HepG2 (cell line): ENCODE results near the gene OAT. TPM values are rescaled to one million over a fixed set of nuclear protein-coding genes. Genes with fewer than 3 reads are reported as not detected.
A peak's percentile ranks its signal among the peaks of the same experiment; 100 is the strongest.

ENCODE experiments used
- ATAC-seq: fragments of 200-7000 bp; cut with Tn5 transposase; 3 replicates; pipeline ENCODE4 v1.9.1; 2020; ENCODE audit warnings: mild to moderate bottlenecking, moderate library complexity
- BruUV-seq: library from RNA; stranded (reverse); fragments of 400-500 nt; replicated peaks from 2 replicates; lab custom pipeline; 2021; lab: Mats Ljungman, UMichigan
- CTCF ChIA-PET: fragments of 300-600 bp; formaldehyde crosslinking; extraction: SDS; loops from one replicate; lab custom pipeline; 2021; ENCODE audit warnings: low total read pairs, inconsistent platforms, low intra/inter-chr PET ratio; lab: Yijun Ruan, JAX
- POLR2A ChIA-PET: fragments of 350-600 bp; sonication (Branson Sonifier 250); formaldehyde crosslinking; loops from one replicate; lab custom pipeline; 2020; ENCODE audit warnings: antibody characterized with exemption, inconsistent platforms; lab: Yijun Ruan, JAX
- DNase-seq: peaks from one replicate; pipeline ENCODE4 v3.0.0-alpha.2; 2015; ENCODE audit warnings: low spot score
- FAIRE-seq: peaks from 3 replicates; lab custom pipeline; 2011; peaks lifted over from hg19 to GRCh38; lab: Jason Lieb, UNC
- H2AFZ ChIP-seq: one replicate; pipeline ENCODE4 v1.6.1; 2011; ENCODE audit warnings: low read length, inconsistent platforms
- H3K27ac ChIP-seq: fragments of 300-600 bp; 3 replicates; pipeline ENCODE4 v1.8.0; 2011; ENCODE audit warnings: mixed run types, mild to moderate bottlenecking, mixed read lengths, low read length, inconsistent platforms; ENCODE audit not compliant: insufficient read depth; ENCODE audit errors: extremely low read length
- H3K27me3 ChIP-seq, 2 experiments: fragments of 200-600 bp in 1 of 2; 2 replicates in 1 of 2; 3 replicates in 1 of 2; pipeline versions ENCODE4 v1.6.0 to v1.8.0; 2011; ENCODE audit warnings: low read length in 2 of 2, mild to moderate bottlenecking in 2 of 2, moderate library complexity in 2 of 2, inconsistent platforms in 1 of 2; ENCODE audit not compliant: insufficient read depth in 2 of 2, control insufficient read depth in 1 of 2
- H3K36me3 ChIP-seq, 2 experiments: fragments of 200-600 bp in 1 of 2; replicated peaks in 1 of 2; 2 replicates in 1 of 2; 3 replicates in 1 of 2; pipeline versions ENCODE4 v1.5.1 to v1.8.0; 2011; ENCODE audit warnings: low read length in 2 of 2, inconsistent platforms in 1 of 2; ENCODE audit not compliant: insufficient read depth in 2 of 2, control insufficient read depth in 1 of 2
- H3K4me1 ChIP-seq: 2 replicates; pipeline ENCODE4 v1.5.1; 2012; ENCODE audit warnings: low read length, inconsistent platforms; ENCODE audit not compliant: insufficient read depth
- H3K4me2 ChIP-seq: 2 replicates; pipeline ENCODE4 v1.6.0; 2011; ENCODE audit warnings: low read depth, low read length, inconsistent platforms
- H3K4me3 ChIP-seq, 3 experiments: fragments of 200-600 bp in 1 of 3; sonication (generic), shearing (Covaris generic) in 1 of 3; replicated peaks in 1 of 3; 2 replicates each; pipeline ENCODE4 v1.5.1; 2011 to 2016; ENCODE audit warnings: low read length in 3 of 3, inconsistent platforms in 2 of 3, low read depth in 2 of 3, mild to moderate bottlenecking in 2 of 3, control low read depth in 1 of 3, mixed read lengths in 1 of 3; ENCODE audit not compliant: insufficient read depth in 1 of 3
- H3K79me2 ChIP-seq: one replicate; pipeline ENCODE4 v1.6.1; 2011; ENCODE audit warnings: low read length, inconsistent platforms; ENCODE audit not compliant: insufficient read depth
- H3K9ac ChIP-seq: 2 replicates; pipeline ENCODE4 v1.6.0; 2011; ENCODE audit warnings: mild to moderate bottlenecking, low read depth, low read length, inconsistent platforms; ENCODE audit not compliant: insufficient read depth
- H3K9me3 ChIP-seq: 2 replicates; pipeline ENCODE4 v1.5.1; 2012; ENCODE audit warnings: mild to moderate bottlenecking, low read length
- H4K20me1 ChIP-seq: 2 replicates; pipeline ENCODE4 v1.6.0; 2011; ENCODE audit warnings: inconsistent platforms, mild to moderate bottlenecking, low read length, moderate library complexity; ENCODE audit not compliant: insufficient read depth
- IRF1 ChIP-seq: sonication (generic); formaldehyde crosslinking; IDR thresholded peaks from 2 replicates; pipeline ENCODE4 v1.4.0; 2020; ENCODE audit warnings: low read depth, mild to moderate bottlenecking, missing genetic modification reagents
- KLF16 ChIP-seq, 2 experiments: sonication (generic) in 1 of 2; formaldehyde crosslinking in 1 of 2; IDR thresholded peaks; 2 replicates each; pipeline versions ENCODE4 v1.6.1 to v1.8.0; 2016 to 2023; ENCODE audit warnings: missing genetic modification reagents in 2 of 2, missing compliant biosample characterization in 1 of 2
- KLF6 ChIP-seq: IDR thresholded peaks from 2 replicates; pipeline ENCODE4 v1.8.0; 2016; ENCODE audit warnings: missing biosample characterization, missing genetic modification reagents
- PRPF4 ChIP-seq: fragments of 200-400 bp; formaldehyde crosslinking; IDR thresholded peaks from 2 replicates; pipeline ENCODE4 v1.6.1; 2016; ENCODE audit warnings: low read length, low read depth; ENCODE audit not compliant: poor library complexity, severe bottlenecking
- SALL1 ChIP-seq: sonication (generic); formaldehyde crosslinking; IDR thresholded peaks from 2 replicates; pipeline ENCODE4 v1.8.0; 2022; ENCODE audit warnings: mild to moderate bottlenecking, missing genetic modification reagents
- SMARCE1 ChIP-seq: fragments of 450-650 bp; IDR thresholded peaks from 2 replicates; pipeline ENCODE4 v1.6.1; 2017; ENCODE audit warnings: borderline replicate concordance
- ZFP91 ChIP-seq: sonication (generic); formaldehyde crosslinking; IDR thresholded peaks from 2 replicates; pipeline ENCODE4 v1.9.0; 2022; ENCODE audit warnings: missing genetic modification reagents, mild to moderate bottlenecking, borderline replicate concordance
- ZNF143 ChIP-seq: sonication (generic); formaldehyde crosslinking; IDR thresholded peaks from 2 replicates; pipeline ENCODE4 v1.4.0; 2020; ENCODE audit warnings: missing genetic modification reagents
- ZNF629 ChIP-seq: sonication (generic); formaldehyde crosslinking; conservative IDR thresholded peaks from 2 replicates; pipeline ENCODE4 v1.5.0; 2020; ENCODE audit warnings: missing genetic modification reagents
- ZNF768 ChIP-seq: sonication (generic); formaldehyde crosslinking; IDR thresholded peaks from 2 replicates; pipeline ENCODE4 v1.4.0; 2020; ENCODE audit warnings: missing genetic modification reagents
- WGBS: methylation state at CpG from one replicate; pipeline ENCODE4 v1.1.6; 2017; ENCODE audit warnings: low lambda C conversion rate; 5-methylcytosine and 5-hydroxymethylcytosine counted together
- in situ Hi-C: cut with HindIII; loops from 2 replicates; pipeline ENCODE4 v1.10.0; 2017; ENCODE audit warnings: low pct_unique_long_range_greater_than_20kb; ENCODE audit not compliant: extremely low pct_ligation_motif_present
- intact Hi-C: fragments of 100-400 bp; cut with micrococcal nuclease; formaldehyde crosslinking; loops from one replicate; pipeline ENCODE4 v1.10.0; 2022; ENCODE audit not compliant: unreplicated experiment
- polyA plus RNA-seq, 8 experiments: library from polyadenylated mRNA; depleted of rRNA in 3 of 8; stranded (reverse) in 7 of 8; unstranded in 1 of 8; fragments of >200 nt; fragmentation: Illumina TruSeq in 4 of 8; extraction: Trizol in 4 of 8; gene quantifications; 2 replicates each; pipeline versions ENCODE4 v1.2.1 to v1.2.3, GENCODE V29; 2011 to 2016; ENCODE audit warnings: low read depth in 4 of 8, missing spikeins in 1 of 8, mixed read lengths in 1 of 8; ENCODE audit not compliant: insufficient read depth in 1 of 8
- total RNA-seq, 5 experiments: library from RNA; depleted of rRNA; stranded (reverse); fragments of >200 nt; fragmentation: Illumina TruSeq; extraction: Trizol; gene quantifications; 2 replicates each; pipeline ENCODE4 v1.2.3, GENCODE V29; 2016; ENCODE audit warnings: low read depth in 1 of 5

Gene OAT
- total and polyA plus RNA-seq, 2 of the 13 experiments (the other 11 are each of a cell fraction or from before 2014, with no cell fraction given) = 87.8 to 96.7 TPM

- no peak for ATAC-seq
- FAIRE-seq = no peak
- intact Hi-C loops (no loop called here), in situ Hi-C loops (no loop called here)
- Histone ChIP-seq H4K20me1 (no peaks in the 10 kb centered on the region), H3K9me3 (no peaks in the 10 kb centered on the region), H3K4me2 (no peak overlapping the region), H3K9ac (no peak overlapping the region), H3K79me2 (no peaks in the 10 kb centered on the region), H3K36me3 (no peaks in the 10 kb centered on the region), H3K27me3 (peaks cover 4 to 7% of the 10 kb centered on the region in 2 experiments; a peak in 4 of 5 replicates), H2AFZ (no peak overlapping the region), H3K4me3 (no peak overlapping the region), H3K4me1 (peaks cover 18% of the 10 kb centered on the region), H3K27ac (no peak overlapping the region)
- POLR2A ChIA-PET = no interaction called here
- no TSS peak for BruUV-seq
- CTCF ChIA-PET = no interaction called here
- TF ChIP-seq SMARCE1 (no peak), IRF1 (CRISPR knock-in tag) (no peak), ZNF768 (CRISPR knock-in tag) (0 out of 2 replicates have a peak, but pooled peaks have one; percentile 30)
- no peak for DNase-seq
- 58% methylated on average over 11 of the region's 13 CpGs for WGBS
These were observed 61.8 kb downstream of the OAT start for GRCh38 chr10:124356701-124357560.

GRCh38 chr10:124354411-124355382, 64.0 kb downstream of the OAT start:
- no peak overlapping the region for H2AFZ ChIP-seq
- ATAC-seq (peak; percentile 99), DNase-seq (peak; percentile 75), FAIRE-seq (peak; percentile 56)
- H3K27me3 ChIP-seq = peaks cover 4 to 10% of the 10 kb centered on the region in 2 experiments; a peak in 4 of 5 replicates
- ChIA-PET POLR2A (no interaction called here), CTCF (no interaction called here)
- intact Hi-C loops = no loop called here
- peaks cover 18% of the 10 kb centered on the region for H3K4me1 ChIP-seq
- no peak overlapping the region for H3K27ac ChIP-seq
- H3K36me3 ChIP-seq = no peaks in the 10 kb centered on the region
- no peaks in the 10 kb centered on the region for H4K20me1 ChIP-seq
- 14% methylated on average over 27 of the region's 29 CpGs for WGBS
- no peak overlapping the region for H3K9ac ChIP-seq
- no peaks in the 10 kb centered on the region for H3K79me2 ChIP-seq
- peak overlapping the region; percentile 60 for H3K4me2 ChIP-seq
- in situ Hi-C loops = no loop called here
- H3K4me3 ChIP-seq = peak overlapping the region; percentile 11 to 32 (median 31); a peak in 5 of 6 replicates
- no TSS peak for BruUV-seq
- no peaks in the 10 kb centered on the region for H3K9me3 ChIP-seq
- TF ChIP-seq KLF16 (CRISPR knock-in tag; IDR thresholded peaks at IDR 0.05) = no peak
- peak; percentile 78 for TF ChIP-seq ZNF629 (CRISPR knock-in tag)
- no peak for TF ChIP-seq PRPF4
- TF ChIP-seq ZFP91 (CRISPR knock-in tag) = peak; percentile 52; the same call in 1 of the 2 replicates
- TF ChIP-seq SALL1 (CRISPR knock-in tag) = 0 out of 2 replicates have a peak, but pooled peaks have one; percentile 21
- TF ChIP-seq KLF6 = 0 out of 2 replicates have a peak, but pooled peaks have one; percentile 31
- peak; percentile 38; the same call in 1 of the 2 replicates for TF ChIP-seq ZNF143
